ENCODE data around the gene SPATA17. TPM values are rescaled to one million over a fixed set of nuclear protein-coding genes. Genes with fewer than 3 reads are reported as not detected.

The SPATA17 gene
- total RNA-seq, 1 donor, result 1.8 TPM

- no peak for TF ChIP-seq CTCF (IDR thresholded peaks at IDR 0.05; ENCODE audit: insufficient read depth, low read length)
- DNase-seq (ENCODE audit: low read depth), result no peak
- no peak overlapping the region for H3K4me3 ChIP-seq (ENCODE audit: low read depth, low read length)
These were observed 139.8 kb downstream of the SPATA17 start for GRCh38 chr1:217770918-217771317.

- DNase-seq (ENCODE audit: low read depth), result no peak
- no peak overlapping the region for H3K4me3 ChIP-seq (ENCODE audit: low read depth, low read length)
- TF ChIP-seq CTCF (IDR thresholded peaks at IDR 0.05; ENCODE audit: insufficient read depth, low read length), result no peak
These were observed 145.5 kb downstream of the SPATA17 start for GRCh38 chr1:217776693-217777092.

GRCh38 chr1:217781056-217781455 is 149.9 kb downstream of the SPATA17 start:
- no peak for DNase-seq (ENCODE audit: low read depth)
- TF ChIP-seq CTCF (IDR thresholded peaks at IDR 0.05; ENCODE audit: insufficient read depth, low read length), result no peak
- H3K4me3 ChIP-seq (ENCODE audit: low read depth, low read length), result no peak overlapping the region

GRCh38 chr1:217791091-217791490 is 159.9 kb downstream of the SPATA17 start:
- no peak overlapping the region for H3K4me3 ChIP-seq (ENCODE audit: low read depth, low read length)
- no peak for TF ChIP-seq CTCF (IDR thresholded peaks at IDR 0.05; ENCODE audit: insufficient read depth, low read length)
- DNase-seq (ENCODE audit: low read depth), result no peak

- no peak for TF ChIP-seq CTCF (IDR thresholded peaks at IDR 0.05; ENCODE audit: insufficient read depth, low read length)
- DNase-seq (ENCODE audit: low read depth), result no peak
- no peak overlapping the region for H3K4me3 ChIP-seq (ENCODE audit: low read depth, low read length)
These were observed 174.6 kb downstream of the SPATA17 start for GRCh38 chr1:217805792-217806191.

GRCh38 chr1:217812175-217812574 is 181.0 kb downstream of the SPATA17 start:
- H3K4me3 ChIP-seq (ENCODE audit: low read depth, low read length), result no peak overlapping the region
- TF ChIP-seq CTCF (IDR thresholded peaks at IDR 0.05; ENCODE audit: insufficient read depth, low read length), result no peak
- no peak for DNase-seq (ENCODE audit: low read depth)

GRCh38 chr1:217813031-217813430 is 181.9 kb downstream of the SPATA17 start:
- no peak overlapping the region for H3K4me3 ChIP-seq (ENCODE audit: low read depth, low read length)
- no peak for DNase-seq (ENCODE audit: low read depth)
- no peak for TF ChIP-seq CTCF (IDR thresholded peaks at IDR 0.05; ENCODE audit: insufficient read depth, low read length)

All from fibroblast of the aortic adventitia (primary cell).